AG09319 (cell line): ENCODE data around the gene WSCD2.

Experiments used
- DNase-seq: peaks from one replicate; pipeline ENCODE4 v3.0.0-alpha.2; 2010; ENCODE audit warnings: low read depth; ENCODE audit errors: extremely low read depth
- TF ChIP-seq, protein P1 (sequence below): IDR thresholded peaks from 2 replicates; pipeline ENCODE4 v1.5.1; 2011; ENCODE audit warnings: low read depth, mild to moderate bottlenecking, inconsistent platforms, low read length, moderate library complexity

The WSCD2 gene

GRCh38 chr12:108121320-108121719 is 7.8 kb upstream of the WSCD2 start:
- no peak for DNase-seq
- TF ChIP-seq, protein P1, sequence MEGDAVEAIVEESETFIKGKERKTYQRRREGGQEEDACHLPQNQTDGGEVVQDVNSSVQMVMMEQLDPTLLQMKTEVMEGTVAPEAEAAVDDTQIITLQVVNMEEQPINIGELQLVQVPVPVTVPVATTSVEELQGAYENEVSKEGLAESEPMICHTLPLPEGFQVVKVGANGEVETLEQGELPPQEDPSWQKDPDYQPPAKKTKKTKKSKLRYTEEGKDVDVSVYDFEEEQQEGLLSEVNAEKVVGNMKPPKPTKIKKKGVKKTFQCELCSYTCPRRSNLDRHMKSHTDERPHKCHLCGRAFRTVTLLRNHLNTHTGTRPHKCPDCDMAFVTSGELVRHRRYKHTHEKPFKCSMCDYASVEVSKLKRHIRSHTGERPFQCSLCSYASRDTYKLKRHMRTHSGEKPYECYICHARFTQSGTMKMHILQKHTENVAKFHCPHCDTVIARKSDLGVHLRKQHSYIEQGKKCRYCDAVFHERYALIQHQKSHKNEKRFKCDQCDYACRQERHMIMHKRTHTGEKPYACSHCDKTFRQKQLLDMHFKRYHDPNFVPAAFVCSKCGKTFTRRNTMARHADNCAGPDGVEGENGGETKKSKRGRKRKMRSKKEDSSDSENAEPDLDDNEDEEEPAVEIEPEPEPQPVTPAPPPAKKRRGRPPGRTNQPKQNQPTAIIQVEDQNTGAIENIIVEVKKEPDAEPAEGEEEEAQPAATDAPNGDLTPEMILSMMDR, result no peak

DNA sequence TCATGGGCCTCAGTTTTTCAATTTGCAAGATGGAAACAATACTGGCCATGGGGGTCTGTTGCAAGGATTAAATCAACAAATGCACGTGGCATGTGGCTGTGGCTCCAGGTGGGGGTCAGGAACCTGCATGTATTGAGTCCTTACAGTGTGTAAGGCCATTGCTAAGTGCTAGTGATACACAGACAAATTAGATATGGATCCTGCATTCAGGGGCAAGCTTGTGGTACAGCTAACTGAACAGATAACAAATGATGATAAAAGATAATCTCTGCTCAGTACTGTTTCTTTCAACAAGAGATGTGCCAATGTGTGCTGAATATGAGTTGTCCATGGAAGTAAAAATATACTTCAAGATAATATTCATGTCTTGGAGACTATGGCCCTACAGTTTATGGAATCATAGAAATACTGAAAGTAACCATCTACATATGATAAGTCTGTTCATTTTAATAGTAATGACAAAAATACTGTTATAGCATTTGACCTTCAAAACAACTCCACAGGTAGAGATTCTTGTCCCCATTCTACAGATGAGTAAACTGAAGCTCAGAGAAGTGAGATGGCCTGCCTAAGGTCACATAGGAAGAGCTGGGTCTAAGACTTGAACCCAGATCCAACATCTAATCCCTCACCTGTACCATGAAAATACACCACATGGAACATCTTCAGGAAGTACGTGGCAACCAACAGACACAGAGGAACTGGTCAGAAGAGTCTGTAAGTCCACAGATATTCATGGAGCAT is 7.2 kb upstream of the WSCD2 start:
- TF ChIP-seq, protein P1, result no peak
- no peak for DNase-seq

GRCh38 chr12:108122644-108123043 is 6.4 kb upstream of the WSCD2 start:
- TF ChIP-seq, protein P1, result no peak
- no peak for DNase-seq

DNA sequence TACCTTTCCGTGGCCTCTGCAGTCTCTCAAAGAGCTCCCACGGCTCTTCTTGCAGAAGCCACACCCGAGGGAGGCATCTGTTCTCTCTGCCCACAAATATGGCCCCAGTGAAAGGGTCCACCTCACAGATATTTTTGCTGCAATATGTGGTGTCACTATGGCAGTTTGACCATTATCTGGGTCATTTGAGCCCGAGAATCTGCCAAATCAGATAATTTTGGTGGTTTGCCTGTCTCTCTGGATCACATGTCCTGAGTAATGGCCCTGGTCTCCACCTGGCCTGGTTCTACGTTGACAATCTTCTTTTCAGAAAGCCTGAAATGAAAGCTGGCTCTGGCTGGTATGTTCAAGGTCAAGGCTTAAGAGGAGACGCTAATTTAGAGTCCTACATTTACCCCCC is 5.7 kb upstream of the WSCD2 start:
- DNase-seq, result no peak
- TF ChIP-seq, protein P1, result no peak

GRCh38 chr12:108125073-108125472 is 4.0 kb upstream of the WSCD2 start:
- no peak for DNase-seq
- TF ChIP-seq, protein P1, result no peak

- TF ChIP-seq, protein P1, result no peak
- DNase-seq, result no peak
These were observed 2.9 kb upstream of the WSCD2 start for GRCh38 chr12:108126212-108126611.

DNA sequence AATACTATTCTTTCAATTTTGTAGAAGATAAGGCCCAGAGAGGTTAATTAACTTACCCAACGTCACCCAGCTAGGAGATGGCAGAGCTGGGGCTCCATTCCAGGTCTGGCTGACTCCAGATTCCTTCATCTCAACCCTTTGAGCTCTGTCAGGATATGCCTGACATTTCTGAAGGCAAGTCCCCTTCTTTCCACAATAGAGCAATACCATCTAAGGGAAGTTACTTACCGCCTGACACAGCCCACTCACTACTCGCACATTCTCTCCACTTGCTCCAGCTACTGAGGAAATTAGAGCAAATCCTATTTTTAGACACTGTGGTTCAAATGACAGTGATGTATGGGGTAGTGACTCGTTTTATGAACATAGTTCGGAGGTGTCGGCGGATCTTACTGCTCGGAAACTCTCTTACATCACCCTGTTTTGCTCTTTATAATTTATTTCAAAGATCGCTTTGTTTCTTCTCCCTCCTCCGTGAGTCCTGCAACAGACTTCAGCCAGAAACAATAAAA is 2.0 kb upstream of the WSCD2 start:
- no peak for DNase-seq
- TF ChIP-seq, protein P1, result no peak
